ENCODE results near the gene MOB2.

MOB2 gene

DNA sequence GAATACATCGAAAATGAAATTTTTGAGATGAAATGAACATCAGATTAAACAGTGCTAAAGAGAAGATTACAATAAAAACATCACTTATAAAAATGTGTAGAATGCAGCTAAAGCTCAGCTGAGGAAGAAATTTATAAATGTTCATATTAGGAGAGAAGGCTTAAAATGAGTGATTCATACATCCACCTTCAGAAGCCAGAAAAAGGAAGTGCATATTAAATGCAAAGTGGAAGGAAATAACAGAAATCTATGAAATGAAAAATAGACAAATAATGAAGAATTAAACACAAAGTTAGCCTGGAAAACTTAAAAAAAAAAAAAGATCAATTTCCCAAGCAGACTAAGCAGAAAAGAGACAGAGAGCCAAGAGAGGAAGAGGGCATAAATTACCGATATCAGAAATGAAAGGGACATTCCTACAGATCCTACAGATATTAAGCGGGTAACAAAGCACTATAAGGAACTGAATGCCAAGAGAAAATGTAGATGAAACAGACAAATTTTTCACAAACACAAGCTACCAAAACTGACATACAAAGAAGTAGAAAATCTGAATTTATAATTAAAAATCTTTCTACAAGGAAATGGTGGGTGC is 7.2 kb upstream of the MOB2 start:
- DNase-seq: no peak
- in situ Hi-C loops (cut with MboI; ENCODE audit: low pct_unique_long_range_greater_than_20kb, low sequenced_read_pairs): no loop called here

DNA sequence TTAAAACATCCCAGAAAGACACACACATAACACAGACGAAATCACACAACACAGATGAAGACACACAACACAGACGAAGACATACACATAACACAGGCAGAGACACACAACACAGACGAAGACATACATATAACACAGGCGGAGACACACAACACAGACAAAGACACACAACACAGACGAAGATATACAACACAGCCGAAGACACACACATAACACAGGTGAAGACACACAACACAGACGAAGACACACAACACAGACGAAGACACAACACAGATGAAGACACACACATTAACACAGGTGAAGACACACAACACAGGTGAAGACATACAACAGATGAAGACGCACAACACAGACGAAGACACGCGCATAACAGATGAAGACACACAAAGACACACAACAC is 4.8 kb upstream of the MOB2 start:
- in situ Hi-C loops (cut with MboI; ENCODE audit: low pct_unique_long_range_greater_than_20kb, low sequenced_read_pairs): no loop called here
- DNase-seq: no peak

DNA sequence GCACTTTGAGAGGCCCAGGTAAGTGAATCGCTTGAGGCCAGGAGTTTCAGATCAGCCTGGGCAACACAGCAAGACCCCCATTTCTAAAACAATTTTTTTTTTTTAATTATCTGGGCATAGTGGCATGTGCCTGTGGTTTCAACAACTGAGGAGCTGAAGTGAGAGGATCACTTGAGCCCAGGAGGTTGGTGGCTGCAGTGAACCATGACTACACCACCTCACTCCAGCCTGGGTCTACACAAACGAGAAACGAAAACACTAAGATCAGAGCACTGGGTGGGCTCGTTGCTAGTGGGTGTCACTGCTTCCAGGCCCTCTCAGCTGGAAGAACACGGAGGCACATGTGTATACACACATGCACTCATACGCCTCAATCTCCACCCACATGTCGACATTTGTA is 4.1 kb upstream of the MOB2 start:
- in situ Hi-C loops (cut with MboI; ENCODE audit: low pct_unique_long_range_greater_than_20kb, low sequenced_read_pairs): no loop called here

DNA sequence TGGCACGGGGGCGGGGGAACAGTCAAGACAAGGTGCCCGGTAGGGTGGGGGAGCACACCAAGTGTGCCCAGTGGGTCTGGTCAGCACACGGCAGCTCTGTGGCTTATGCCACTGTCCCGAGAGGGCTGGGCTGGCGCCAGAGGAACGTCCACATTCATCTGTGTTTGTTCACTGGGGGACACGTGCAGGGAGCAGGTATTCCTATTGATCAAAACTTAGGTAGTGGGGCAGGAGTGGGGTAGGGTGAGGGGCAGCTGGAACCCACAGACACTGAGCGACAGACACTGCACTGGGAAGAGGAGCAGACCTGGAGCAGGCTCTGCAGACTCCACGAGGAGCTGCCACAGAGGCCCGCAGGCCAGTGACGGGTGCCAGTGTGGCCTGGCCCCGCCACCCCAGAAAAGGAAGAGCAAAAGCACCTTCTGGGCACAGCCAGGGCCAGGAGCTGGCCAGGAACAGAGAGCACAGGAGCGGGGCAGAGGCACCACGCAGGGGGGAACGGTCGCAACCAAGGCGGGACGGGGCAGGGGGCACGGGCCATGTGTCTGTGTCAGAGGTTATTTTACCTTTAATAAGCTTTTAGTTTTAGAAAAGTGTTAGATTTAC is 2.1 kb upstream of the MOB2 start:
- in situ Hi-C loops (cut with MboI; ENCODE audit: low pct_unique_long_range_greater_than_20kb, low sequenced_read_pairs): no loop called here
- no peak for DNase-seq

More for the DNA sequence above, 4.1 kb upstream of the MOB2 start:
- no peak for DNase-seq

DNA sequence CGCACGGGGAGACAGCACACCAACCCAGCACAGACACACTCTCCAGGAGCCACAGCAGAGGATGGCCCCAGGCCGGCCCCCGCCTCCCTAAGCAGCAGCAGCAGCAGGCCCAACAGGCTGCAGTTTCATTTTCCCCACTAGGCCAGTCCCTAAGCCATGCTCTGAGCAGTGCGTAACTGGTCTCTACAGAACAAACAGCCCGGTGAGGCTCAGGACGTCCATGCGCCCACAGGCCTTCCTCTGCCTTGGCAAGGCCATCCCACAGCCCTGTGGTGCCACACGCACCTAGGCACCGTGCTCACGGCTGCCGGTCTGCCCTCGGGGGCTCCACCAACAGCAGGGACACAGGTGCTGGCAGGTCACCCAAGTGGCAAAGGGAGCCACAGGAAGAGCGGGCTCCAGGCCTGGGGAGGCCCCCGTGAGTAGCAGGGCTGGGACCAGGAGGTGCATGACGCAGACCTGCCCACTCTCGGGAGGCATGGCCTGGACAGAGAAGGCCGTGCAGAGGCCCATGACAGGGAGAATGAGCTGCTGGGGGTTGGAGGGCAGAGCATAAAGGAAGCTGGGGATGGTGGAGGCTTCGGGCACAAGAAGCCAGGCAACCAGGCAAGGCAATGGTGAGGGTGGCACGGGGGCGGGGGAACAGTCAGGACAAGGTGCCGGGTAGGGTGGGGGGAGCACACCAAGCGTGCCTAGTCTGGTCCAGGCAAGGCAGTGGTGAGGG is 1.4 kb upstream of the MOB2 start:
- in situ Hi-C loops (cut with MboI; ENCODE audit: low pct_unique_long_range_greater_than_20kb, low sequenced_read_pairs): no loop called here

DNA sequence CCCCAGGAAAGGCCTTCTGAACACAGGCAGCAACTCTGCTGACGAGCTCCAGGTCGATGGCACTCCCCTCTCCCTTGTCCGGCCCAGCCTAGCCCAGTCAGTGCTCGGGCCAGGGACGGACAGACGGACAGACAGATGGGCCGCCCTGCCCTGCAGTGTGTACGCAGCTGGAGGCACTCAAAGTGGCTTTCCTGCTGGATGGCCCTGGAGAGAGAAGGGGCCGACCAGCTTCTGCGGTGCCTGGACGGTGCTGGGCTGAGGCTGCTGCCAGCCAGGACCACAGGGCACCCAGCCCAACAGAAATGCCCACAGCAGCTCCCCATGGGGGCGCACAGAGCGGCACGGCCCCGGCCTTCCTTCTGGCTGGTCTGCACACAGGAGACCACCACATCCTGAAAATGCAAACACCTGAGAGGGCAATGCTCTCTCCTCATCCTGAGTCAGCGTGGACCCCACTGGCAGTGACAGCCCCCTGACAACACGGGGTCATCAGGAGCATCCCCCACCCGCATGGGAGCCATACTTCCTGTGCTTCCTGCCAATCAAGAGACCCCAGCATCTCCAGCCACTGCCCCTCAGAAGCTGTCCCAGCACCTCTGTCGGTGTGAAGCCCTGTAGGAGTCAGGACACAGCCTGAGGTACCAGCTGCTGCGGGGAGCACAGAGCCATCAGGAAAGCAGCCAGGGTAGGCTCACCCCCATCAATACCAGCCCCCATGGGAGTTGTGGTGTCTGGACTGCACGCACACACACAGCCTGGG is 692 bp upstream of the MOB2 start:
- in situ Hi-C loops (cut with MboI; ENCODE audit: low pct_unique_long_range_greater_than_20kb, low sequenced_read_pairs): no loop called here
- no peak for DNase-seq

More for the DNA sequence above, 1.4 kb upstream of the MOB2 start:
- DNase-seq: no peak

DNA sequence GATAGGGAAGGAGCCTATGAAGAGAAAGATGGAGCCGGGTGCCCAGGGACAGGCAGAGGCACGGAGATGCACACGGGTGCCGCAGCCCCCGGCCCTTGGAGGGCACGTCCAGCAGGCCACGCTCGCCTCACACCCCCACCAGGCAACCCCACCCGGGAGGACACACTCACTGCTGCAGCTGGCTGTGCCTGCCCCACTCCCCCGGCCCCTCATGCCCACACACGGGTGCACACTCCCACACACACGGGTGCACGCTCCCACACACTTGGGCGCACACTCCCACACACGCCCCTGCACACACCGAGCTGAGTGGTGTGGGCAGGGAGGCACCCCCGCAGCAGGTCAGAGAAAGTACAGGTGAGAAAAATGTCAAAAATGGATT is 1.1 kb downstream of the MOB2 start:
- DNase-seq: no peak
- in situ Hi-C loops (cut with MboI; ENCODE audit: low pct_unique_long_range_greater_than_20kb, low sequenced_read_pairs): no loop called here

DNA sequence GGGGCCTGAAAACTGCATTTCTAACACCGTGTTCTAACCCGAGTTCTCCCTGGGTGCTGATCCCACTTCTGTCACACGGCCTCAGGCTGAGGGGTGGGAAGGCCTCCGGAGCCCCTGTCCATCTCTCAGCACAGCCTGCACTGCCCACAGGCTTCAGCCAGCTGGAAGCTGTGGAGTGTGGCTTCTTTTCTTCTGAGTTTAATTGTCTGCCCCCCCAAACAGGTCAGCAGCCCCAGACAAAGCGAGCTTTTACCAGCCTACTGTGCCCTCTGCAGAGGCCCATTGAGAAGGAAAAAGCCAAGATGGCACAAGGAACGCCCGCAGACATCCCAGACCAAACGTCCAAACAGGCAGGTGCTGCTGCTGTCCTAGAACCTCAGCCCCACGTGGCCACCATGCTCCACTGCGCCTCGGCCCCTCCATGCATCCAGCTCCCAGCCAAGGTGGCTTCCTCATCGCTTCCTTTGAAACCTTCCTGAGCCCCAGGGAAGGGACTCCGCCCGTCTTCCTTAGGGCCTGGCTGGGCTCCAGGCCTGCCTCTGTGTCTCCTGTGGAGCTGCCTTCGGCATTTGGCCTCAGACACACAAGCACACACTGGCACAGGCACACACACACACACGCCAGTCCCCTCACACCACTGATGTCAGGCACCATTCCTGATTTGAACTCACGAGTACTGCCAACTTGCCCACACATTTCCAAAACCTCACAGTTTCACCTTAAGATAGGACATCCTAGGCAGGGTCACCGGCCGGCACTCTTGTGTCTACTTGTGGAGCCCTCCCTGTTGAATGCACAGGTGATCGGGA is 1.7 kb downstream of the MOB2 start:
- in situ Hi-C loops (cut with MboI; ENCODE audit: low pct_unique_long_range_greater_than_20kb, low sequenced_read_pairs): no loop called here
- DNase-seq: no peak

DNA sequence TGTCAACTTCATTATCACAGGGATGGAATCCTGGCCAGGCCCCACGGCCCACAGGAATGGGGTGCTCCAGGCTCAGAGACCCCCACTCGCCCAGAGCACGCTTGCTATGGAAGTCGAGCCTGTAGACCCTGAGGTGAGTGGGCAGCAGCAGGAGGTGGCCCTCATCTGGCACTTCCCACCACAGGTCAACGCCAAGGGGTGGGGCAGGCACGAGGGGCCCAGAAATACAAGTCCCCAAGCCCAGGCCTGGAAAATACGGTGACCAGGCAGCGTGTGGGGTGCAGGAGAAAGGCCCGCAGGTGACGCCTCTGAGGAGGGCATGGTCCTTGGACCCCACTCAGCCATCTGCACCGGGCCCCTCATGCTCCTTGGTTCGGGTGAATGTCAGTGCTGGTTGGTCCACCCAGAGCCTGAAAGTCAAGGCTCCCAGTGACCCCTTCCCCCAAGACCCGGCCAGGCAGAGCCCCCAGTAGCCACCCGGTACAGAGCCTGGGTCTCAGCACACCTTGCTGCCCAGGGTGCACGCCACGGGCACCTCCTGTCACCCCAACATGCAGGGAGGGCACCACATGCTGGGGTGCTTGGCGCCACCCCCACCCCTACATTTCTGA is 2.4 kb downstream of the MOB2 start:
- DNase-seq: no peak
- in situ Hi-C loops (cut with MboI; ENCODE audit: low pct_unique_long_range_greater_than_20kb, low sequenced_read_pairs): no loop called here

DNA sequence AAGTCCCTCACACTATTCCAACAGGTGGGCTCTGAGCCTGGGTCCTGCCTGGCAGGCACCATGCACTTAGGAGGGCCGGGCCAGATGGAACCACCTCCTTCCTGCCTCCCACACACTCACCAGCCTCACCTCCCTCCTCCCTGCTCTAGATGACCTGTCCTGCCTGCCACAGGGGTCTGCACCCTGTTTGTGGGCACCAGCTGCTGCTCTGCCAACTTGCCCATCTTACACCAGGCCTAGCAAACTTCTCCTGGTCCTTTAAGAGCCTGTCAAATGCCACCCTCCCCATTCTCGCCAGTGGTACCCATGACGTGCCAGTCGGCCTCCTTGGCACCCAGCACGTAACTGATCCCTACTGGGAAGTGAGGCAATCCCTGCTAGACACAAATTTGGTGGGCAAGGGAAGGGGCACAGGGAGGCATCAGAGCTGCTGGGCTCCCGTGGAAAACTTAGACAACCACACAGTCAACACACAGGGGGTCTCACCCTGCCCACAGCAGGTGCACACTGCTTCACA is 3.1 kb downstream of the MOB2 start:
- no peak for DNase-seq
- in situ Hi-C loops (cut with MboI; ENCODE audit: low pct_unique_long_range_greater_than_20kb, low sequenced_read_pairs): no loop called here

DNA sequence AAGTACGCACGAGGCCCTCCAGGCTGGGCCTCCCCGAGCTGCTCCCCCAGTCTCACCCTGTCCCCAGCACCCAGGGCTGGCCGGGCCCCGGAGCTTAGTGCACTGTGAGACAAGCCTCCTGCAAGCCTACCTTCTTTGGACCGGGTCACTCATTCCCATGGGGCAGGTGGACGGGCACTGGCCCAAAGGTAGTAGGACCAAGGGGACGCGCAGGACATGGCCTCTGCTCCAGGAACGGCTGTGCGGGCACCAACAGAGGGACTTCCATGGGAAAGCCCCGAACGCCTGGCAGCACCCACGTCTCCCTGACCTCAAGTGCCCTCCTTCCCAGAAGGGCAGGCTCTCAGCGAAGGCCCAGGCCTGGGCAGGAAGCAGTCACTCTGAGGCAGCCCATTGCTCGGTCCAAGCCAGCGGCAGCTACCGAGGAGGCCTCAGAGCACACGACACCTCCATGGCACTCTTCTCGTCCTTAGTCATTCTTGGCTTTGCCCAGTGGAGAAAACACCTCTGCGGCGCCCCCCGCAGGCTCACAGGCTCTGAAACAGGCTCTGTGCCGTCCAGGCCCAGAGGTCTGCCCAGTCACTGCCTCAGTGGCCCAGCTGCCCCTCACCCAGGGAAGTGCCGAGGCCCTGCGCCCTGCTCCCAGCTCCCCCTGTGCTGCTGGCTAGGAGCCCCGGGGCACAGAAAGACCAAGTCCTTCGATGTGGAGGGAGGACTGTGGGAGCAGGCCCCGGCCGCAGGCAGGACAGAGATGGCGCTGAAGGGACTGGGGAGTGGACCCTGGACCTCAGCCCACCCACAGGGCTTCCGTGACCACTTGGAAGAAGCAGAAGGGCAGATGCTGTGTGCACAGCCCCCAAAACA is 3.8 kb downstream of the MOB2 start:
- DNase-seq: no peak
- in situ Hi-C loops (cut with MboI; ENCODE audit: low pct_unique_long_range_greater_than_20kb, low sequenced_read_pairs): no loop called here

DNA sequence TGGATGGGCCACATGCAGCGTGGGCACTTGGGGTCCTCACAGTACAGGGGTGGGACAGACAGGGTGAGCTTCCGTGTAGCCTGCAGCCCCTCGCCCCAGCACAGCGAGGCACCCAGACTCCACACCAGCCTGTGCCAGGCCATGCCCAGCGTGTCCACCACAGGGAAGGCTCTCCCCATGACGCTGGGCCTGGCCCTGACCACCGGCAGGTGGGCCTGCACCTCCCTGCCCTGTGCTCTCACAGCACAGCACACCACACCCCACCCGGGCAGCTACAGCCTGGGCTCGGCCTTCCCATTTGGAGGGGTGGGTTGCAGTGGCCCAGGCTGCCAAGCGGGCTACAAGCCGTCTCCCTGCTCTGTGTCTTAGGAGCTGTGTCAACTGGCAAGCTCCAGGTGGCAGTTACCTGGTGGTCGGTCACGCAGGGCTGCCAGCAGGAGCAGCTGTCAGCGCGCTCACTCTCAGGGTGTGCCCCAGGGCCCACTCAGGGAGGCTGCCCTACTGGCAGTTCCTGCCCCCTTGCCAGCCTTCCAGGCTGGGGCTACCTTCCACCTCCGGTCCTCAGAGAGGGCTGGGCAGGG is 4.6 kb downstream of the MOB2 start:
- no peak for DNase-seq
- in situ Hi-C loops (cut with MboI; ENCODE audit: low pct_unique_long_range_greater_than_20kb, low sequenced_read_pairs): no loop called here

DNA sequence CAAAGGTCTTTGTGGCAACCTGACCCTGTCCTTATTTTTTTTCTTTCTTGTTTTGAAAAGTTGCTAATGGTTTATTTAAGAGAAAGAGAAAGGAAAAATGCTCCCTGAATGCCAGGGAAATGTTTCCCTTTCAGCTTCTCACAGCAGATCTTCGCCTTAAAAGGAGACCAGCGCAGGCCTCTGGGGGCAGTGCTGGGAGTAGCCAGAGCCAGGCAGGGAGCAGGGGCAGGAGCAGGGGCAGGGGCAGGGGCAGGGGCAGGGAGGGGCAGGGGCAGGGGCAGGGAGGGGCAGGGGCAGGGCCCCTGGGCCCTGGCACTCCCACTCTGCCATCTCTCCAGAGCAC is 5.1 kb downstream of the MOB2 start:
- DNase-seq: no peak
- in situ Hi-C loops (cut with MboI; ENCODE audit: low pct_unique_long_range_greater_than_20kb, low sequenced_read_pairs): no loop called here

DNA sequence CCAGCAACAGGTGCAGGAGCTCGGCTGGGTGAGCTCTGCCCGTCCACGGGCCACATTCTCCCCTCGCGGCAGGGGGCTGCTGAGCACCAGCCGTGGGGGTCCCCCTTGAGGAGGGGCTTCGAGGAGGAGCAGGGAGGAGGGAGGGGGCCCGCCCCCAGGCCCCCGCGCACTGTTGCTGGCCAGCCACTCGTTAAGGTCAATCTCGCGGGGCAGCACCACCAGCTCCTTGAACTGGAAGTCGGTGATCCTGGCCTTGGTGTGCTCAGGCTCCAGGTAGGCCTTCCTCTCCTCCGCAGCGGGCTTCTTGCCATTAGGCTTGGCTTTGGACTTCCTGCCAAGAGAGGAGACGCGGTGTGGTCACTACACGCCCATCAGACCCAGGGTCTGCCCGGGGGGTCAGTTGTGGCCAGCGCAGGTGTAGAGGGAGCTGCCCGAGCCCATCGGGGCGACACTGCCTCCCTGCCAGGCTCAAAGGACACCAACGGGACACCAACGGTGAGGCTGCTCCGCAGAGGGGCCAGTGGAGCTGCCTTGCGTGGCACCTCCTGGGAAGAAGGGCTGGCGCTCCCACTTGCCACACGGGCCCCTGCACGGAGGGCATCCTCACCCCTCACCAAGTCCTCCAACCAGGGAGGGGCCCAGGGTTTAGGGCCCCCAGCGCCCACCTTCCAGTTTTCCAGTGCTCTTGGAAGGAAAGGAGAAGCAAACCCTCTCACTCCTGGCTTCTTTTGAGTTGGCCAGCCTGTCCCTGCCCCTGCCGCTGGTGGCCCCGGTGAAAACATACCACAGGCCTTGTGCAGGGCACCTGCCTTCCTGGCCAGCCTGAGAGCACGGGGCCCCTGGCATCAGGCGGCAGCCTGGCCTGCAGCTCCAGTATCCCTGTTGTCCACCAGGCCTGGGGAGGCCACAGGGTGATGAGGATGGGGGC is 5.8 kb downstream of the MOB2 start:
- in situ Hi-C loops (cut with MboI; ENCODE audit: low pct_unique_long_range_greater_than_20kb, low sequenced_read_pairs): no loop called here
- DNase-seq: no peak

DNA sequence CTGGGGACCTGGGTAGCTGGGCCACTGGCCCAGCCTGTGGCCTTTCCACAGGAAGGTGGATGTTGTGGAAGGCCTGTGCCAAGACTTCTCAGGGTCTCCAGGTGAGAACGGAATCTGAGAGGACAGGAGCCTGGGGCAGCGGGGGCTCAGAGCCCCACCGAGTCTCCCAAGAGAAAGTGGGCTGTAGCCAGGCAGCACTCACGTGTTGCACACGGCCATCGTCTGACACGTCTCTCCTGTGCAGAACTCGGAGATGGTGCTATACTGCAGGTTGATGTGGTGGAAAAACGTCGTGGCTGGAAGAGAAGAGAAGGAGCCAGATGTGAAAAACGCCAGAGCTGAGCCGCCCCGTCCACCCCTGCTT is 6.4 kb downstream of the MOB2 start:
- in situ Hi-C loops (cut with MboI; ENCODE audit: low pct_unique_long_range_greater_than_20kb, low sequenced_read_pairs): no loop called here
- DNase-seq: no peak

DNA sequence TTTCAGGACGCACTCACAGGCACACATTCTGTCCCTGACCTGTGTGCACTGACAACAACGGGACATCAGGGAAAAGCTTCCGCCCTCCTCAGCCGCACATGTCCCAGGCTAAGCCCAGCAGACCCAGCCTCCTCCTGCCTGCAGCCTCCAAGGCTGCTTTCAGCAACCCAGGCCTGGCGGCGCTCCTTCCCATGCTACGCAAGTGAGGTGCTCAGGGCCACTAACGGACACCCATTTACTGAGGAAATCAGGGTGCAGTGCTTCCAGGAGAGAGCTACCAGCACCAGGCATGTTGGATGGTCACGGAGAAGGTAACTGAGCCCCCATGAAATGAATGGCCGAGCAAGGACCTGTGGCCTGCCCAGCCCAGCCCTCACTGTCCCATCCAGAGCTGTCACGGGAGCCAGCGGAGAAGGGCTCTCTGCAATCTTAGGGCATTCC is 6.9 kb downstream of the MOB2 start:
- in situ Hi-C loops (cut with MboI; ENCODE audit: low pct_unique_long_range_greater_than_20kb, low sequenced_read_pairs): no loop called here
- DNase-seq: no peak
